ENCODE measurements around the gene PIWIL1.
A peak's percentile ranks its signal among the peaks of the same experiment; 100 is the strongest.

The PIWIL1 gene

GRCh38 chr12:130337488-130338303 is at the start of gene PIWIL1:
Gene PIWIL1 (plus strand): TSS chr12:130337887. CDS start chr12:130342592, 4,705 bp downstream.
- no peak for FAIRE-seq

GRCh38 chr12:130288206-130288605 is 49.5 kb upstream of the PIWIL1 start:
- no peak for FAIRE-seq

- FAIRE-seq: no peak
Observed at GRCh38 chr12:130288691-130289090, 49.0 kb upstream of the PIWIL1 start.

DNA sequence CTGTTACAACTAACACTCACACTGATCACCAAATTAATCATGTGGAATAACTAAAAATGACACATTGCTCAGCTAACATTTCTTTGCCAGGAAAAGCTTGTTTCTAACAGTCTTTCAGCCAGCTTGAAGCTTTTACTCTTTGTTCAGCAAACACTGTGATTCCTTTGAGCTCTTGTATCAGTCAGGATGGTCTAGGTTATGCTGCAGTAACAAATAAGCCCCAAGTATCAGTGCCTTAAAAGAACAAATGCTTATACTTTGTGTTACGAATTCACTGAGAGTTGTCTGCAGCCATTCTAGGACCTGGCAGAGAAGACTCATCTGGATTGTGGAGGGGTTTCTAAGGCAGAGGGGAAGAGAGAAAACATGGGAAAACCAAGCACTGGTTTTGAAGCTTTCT is 47.6 kb upstream of the PIWIL1 start:
- no peak for FAIRE-seq

GRCh38 chr12:130298322-130299021 is 39.2 kb upstream of the PIWIL1 start:
- FAIRE-seq: no peak

- FAIRE-seq: no peak
Observed at GRCh38 chr12:130299574-130299973, 38.1 kb upstream of the PIWIL1 start.

DNA sequence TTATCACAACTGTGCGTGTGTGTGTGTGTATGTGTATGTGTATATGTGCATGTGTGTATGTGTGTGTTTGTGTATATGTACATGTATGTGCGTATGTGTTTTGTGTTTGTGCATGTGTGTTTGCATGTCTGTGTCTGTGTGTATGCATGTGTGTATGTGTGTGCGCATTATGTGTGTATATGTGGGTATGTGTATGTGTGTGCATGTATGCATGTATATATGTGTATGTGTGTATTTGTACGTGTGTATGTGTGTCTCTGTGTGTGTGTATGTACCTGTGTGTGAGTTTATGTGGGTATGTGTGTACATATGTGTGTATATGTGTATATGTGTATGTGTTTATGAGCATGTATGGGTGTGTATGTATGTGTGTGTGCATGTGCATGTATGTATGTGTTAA is 37.6 kb upstream of the PIWIL1 start:
- FAIRE-seq: no peak

DNA sequence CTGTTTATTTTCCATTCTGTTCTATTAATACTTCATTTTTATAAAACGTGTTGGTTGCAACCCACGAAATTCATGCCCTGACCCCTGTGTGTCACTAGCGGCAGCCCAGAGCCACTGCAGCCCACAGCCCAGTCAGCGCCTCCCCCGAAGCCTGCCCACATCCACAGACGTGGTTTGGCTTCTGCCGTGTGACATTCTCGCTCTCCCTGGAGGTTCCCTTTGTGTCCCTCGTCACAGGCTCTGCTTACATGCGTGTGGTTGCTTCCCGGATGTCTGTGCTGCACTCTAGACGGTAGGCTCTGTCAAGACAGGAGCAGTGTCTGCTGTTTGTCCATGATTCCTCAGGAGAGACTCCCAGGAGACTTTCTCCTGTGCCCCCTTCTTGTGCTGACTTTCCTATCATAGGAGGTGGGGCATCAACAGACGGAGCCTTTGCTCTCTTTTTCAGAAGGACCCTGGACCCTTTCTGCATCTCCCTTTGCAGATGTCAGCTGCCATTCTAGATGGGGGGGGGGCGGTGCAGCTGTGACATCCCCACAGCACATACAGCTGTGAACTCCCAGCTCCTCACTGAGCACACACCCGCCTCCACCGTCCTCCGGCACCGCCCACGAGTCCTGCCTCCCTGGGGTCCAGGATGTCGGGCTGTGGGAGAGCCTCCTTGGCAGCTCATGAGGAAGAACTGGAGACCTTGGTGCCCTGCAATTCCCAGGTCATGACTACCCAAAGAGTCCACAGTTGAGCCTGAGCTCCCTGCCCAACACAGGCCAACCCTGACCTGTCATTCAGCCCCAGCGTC is 36.8 kb upstream of the PIWIL1 start:
- FAIRE-seq: no peak

- FAIRE-seq: no peak
Observed at GRCh38 chr12:130301559-130301958, 36.1 kb upstream of the PIWIL1 start.

DNA sequence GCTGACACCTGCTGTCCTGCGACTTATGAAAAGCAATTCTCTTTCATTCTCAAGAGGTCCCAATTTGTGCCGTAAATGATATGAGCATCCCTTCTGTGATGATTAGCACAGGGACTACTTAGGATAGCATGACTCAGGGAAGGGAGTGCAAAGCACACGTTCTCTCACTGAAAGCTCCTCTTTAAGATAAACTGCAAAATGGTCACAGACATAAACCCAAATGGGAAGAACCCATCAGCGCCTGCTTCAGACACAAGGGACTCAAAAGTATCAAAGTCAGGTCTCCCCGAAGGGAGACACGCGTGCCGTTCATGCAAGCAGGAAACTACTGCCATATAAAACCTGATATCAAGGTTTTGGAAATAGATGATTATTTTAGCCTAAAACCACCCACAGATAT is 33.9 kb upstream of the PIWIL1 start:
- no peak for FAIRE-seq

- no peak for FAIRE-seq
Observed at GRCh38 chr12:130307859-130308258, 29.8 kb upstream of the PIWIL1 start.

GRCh38 chr12:130308393-130308792 is 29.3 kb upstream of the PIWIL1 start:
- no peak for FAIRE-seq

DNA sequence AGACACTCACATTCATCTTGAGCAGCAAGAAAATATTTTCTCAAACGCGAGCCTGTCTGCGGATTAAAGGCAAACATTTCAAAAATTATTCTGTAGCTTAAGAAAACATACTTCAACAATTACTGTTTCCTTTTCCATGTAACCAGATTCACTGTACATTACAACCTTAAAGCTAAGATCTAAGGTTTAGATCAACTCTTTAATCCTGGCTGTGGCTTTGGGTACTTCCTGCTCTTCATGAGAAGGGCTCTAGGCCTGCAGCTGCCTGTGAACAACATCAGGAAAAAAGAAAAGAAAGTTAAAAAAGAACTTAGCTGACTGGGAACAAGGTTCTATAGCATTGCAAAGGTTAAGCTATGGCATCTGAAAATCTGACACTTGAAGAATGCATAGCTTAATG is 21.4 kb upstream of the PIWIL1 start:
- no peak for FAIRE-seq

GRCh38 chr12:130320536-130320935 is 17.2 kb upstream of the PIWIL1 start:
- peak; percentile 62 for FAIRE-seq

GRCh38 chr12:130322263-130322662 is 15.4 kb upstream of the PIWIL1 start:
- FAIRE-seq: no peak

DNA sequence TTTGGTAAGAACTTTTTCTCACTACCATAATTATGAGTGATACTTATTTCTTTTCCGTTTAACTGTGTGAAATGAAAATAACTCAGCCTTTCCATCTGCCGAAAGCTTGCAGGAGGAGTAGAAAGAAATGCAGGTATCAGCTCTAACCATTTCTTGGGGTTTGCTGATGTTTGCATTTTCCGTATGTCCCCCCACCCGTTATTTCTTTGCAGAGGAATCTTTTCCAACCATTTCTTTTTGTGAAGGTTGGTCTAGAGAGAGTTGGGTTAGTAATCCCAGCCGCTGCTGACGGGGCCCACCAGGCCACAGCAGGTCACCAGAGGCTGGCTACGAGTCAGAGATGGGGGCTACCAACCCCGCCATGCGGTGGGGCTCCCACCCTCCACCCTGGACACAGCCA is 7.0 kb upstream of the PIWIL1 start:
- no peak for FAIRE-seq

GRCh38 chr12:130331146-130331545 is 6.5 kb upstream of the PIWIL1 start:
- FAIRE-seq: no peak

DNA sequence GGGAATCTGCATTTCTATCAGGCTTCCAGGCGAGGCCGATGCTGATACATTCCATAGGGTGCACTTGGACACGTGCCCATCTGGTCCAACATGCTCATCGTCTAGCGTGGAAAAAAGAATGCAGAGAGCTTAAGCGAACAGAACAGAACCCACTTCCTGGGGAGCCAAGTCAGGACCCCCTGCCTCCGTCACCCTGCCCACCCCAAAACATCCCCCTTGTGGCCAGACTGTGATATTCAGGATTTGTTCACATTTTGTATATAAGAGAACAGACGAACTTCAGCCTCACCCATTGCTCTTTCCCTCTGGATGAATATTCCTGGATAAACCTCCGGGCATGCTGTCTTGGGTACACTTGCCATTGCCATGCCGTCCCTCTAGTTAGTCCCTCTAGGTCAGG is 4.3 kb upstream of the PIWIL1 start:
- no peak for FAIRE-seq

DNA sequence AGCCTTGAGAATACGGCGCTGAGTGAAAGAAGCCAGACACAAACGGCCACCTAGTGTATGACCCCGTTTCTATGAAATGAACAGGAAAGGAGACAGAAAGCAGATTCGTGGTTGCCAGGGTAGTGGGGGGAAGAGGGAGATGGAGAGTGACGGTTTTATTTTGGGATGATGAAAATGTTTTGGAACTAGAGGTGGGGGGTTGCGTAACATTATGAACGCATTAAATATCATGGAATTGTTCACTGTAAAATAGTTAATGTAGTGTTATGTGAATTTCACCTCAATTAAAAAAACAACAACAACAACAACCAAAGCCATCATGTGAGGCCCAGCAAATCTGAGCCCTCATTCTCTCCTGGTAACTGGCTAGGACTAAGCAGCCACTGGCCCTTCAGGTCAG is 3.3 kb upstream of the PIWIL1 start:
- FAIRE-seq: no peak

- no peak for FAIRE-seq
Observed at GRCh38 chr12:130334937-130335336, 2.8 kb upstream of the PIWIL1 start.

- peak; percentile 80 for FAIRE-seq
Observed at GRCh38 chr12:130335517-130336392, 1.9 kb upstream of the PIWIL1 start.

DNA sequence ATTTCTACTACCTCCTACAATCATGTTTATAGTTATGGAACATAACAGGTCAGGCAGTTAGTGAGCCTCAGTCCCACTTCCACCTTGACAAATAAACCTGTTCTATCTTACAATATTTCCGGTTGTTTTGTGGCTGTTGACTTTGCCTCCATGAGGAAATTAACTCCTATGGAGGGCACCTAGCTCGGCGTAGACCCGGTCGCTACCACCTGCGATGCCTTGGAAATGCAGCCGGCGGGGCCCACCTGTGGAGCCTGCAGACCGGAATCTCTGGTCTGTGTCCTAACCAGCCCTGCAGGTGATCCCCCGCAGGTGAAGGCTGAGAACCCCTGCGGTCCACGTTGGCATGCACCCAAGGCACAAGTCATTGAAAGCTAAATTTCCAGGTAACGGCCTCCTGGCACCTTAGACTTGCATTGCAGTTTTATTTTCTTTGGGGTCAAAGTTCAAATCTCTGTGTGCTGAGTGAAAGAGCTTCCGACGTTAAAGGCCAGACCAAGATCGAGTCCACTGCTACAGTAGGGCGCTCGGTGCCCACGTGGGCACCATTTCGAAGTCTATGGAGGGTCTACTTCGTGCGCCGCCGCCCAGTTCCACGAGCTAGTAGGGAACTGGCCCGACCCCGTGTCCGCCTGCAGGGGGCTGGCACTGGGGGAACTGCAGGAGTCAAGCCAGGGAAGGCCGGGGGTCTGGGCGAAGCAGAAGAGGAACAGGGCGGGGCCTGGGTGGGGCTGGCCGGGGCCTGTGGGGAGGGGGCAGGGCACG is 782 bp upstream of the PIWIL1 start:
- no peak for FAIRE-seq
